Activated CD8-positive, alpha-beta memory T cell treated with anti-CD3 and anti-CD28 coated beads, Interleukin-2, amount 50 U/mL, for 24 hours (primary cell): Measurements from ENCODE around the gene KRT34.
"Not testable (repeated sequence)": the region's sequence is repeated elsewhere in the genome, so short reads cannot be mapped to it uniquely, and the experiment has no call there.

Experiments used
- DNase-seq: peaks from one replicate; pipeline ENCODE4 v3.0.0-alpha.2; 2020; ENCODE audit errors: extremely low read depth

The KRT34 gene

DNA sequence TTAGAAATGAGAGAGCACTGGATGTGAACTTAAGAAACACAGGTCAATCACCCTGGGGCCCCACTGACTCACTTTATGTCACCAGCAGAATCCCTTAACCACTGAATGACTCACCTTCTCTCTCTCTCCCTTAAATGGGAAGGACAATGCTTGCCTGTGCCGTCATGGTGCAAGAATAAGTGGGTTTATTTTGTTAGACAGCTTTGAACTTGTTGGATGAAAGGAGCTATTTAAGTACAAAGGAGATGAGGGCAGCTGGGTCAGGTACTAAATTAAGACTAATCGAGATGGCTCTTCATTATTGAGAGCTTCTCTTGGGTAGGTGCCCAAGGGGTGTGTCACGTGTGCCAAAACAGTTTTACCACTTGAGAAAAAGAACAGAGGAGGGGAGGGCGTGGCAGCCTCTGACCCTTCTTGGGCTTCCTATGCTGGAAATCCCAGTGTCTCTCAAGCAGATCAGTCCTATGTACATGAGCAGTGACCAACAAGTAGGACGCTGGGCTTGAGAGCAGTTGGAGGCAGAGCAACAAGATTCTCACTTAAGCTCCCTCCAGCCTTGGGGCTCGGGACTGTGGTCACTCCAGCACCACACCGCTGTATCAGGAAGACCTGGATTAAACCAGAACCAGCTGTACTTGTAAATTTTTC is 22.0 kb upstream of the KRT34 start:
- peak; percentile 19 for DNase-seq

DNA sequence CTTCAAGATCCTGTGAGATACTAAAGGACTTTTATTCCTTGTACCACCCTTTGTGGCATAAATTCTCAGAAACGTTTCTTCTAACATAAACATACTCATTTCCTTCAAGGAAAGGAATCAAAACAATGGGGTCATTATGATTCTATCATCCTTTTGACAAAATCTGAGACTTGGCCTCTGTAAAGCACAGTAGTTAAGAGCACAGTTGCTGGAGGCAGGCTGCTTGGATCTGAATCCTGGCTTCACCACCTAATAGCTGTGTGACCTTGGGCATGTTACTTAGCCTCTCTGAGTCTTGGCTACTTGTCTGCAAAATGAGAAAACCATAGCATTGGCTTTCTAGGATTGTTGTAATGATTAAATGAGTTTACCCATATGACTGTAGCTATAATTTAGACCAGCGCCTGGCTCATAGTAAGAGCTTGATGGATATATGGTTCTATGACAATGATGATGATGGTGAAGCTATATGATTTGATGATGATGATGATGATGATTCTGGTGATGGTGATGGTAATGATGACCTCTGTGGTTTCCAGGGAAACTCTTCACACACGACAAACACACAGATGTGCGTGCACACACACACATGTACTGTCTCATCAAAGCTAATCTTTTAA is 21.4 kb upstream of the KRT34 start:
- DNase-seq, result no peak

DNA sequence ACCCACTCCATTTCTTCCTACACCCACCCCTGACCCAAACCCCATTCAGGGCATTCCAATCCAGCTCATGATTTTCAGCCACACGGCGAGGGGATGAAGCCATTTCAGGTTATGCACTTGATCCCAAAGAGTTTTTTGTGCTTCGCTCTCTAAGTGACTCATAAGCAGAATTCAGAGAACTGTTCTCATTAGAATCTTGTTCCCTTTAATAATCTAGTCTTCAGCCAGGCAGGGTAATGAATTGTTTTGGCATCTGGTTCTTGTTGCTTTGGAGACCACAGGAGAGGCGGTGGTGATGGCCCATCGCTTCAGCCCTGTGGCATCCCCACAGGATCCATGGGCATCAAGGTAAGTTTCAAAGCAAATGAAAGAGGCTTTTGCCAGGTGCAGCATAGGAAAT is 20.1 kb upstream of the KRT34 start:
- no peak for DNase-seq

DNA sequence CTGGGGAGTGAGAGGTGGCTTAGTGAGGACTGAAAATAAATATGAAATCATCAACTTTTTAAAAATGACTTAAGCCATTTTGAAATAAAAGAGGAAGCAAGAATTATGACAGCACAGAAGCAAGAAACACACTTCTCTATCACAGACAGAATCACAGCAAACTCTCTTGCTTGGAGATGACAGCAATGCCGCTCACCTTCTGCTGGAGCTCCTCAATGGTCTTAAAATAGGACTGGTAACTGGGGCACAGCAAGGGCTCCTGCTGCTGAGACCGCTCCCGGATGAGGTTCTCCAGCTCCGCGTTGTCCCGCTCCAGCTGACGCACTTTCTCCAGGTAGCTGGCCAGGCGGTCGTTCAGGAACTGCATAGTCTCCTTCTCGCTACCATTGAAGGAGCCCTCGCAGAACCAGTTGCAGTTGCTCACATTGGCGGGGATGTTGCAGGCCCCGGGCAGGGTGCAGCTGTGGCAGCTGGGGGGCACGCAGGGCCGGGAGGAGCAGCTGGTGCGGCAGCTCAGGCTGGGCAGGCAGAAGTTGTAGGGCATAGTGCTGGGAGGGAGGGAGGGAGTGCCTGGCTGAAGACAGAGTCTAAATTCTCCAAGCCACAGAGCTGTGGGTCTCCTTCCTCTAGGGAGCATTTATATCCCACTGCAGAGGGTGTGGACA is 15.0 kb upstream of the KRT34 start, which contains the start of gene KRT31:
KRT31 (minus strand) TSS at position 613 of the 665 bp plus-strand sequence; CDS start at position 544, 69 bp downstream.
- DNase-seq, result no peak

DNA sequence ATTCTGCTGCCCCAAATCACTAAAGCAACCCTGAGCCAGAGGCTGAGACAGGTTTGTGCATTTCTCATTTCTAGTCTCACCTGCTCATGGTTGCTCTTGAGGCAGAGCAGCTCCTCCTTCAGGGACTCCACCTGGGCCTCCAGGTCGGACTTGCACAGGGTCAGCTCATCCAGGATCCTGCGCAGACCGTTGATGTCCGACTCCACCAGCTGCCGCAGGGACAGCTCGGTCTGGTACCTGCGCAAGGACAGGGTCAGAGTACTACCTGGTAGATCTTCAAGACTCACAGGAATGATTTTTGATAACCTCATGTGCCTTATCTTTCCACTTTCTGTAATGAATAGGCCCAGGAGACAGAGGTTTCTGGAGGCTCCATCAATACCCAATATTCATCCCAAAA is 14.2 kb upstream of the KRT34 start:
- DNase-seq, result no peak

DNA sequence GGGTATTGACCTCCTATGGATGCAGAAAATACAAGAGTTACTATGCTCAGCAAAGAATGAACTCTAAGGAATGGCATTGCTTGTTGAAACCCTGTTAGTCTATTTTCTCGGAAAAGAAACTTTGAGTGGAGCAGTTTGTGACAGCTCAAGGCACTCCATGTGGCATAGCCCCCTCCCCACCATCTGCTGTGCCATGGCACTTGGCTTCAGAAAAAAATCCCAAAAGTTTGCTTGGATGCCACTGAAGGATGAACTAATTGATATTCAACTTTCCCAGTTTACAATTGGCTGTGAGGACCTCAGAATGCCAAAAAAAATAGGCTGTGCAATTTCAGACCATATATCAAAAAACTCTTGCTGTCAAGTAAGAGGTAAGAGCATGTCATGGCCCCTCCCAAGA is 13.5 kb upstream of the KRT34 start:
- DNase-seq, result no peak

DNA sequence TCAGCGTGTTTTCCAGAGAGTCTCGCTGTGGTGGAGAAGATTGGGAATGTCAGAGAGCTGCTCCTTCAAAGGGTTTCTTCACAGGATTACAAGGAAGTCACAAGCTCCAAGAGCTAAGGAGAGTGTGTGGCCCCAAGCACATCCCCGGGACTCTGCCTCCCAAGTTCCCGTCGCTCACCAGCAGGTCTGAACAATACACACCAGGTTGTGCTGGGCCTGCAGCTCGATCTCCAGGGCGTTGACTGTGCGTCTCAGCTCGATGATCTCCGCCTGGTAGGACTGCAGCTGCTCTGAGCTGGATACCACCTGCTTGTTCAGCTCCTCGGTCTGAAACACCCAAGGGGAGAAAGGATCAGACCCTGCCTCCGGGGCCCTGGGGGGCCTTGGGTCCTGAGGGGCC is 12.9 kb upstream of the KRT34 start:
- DNase-seq, result not testable (repeated sequence)

DNA sequence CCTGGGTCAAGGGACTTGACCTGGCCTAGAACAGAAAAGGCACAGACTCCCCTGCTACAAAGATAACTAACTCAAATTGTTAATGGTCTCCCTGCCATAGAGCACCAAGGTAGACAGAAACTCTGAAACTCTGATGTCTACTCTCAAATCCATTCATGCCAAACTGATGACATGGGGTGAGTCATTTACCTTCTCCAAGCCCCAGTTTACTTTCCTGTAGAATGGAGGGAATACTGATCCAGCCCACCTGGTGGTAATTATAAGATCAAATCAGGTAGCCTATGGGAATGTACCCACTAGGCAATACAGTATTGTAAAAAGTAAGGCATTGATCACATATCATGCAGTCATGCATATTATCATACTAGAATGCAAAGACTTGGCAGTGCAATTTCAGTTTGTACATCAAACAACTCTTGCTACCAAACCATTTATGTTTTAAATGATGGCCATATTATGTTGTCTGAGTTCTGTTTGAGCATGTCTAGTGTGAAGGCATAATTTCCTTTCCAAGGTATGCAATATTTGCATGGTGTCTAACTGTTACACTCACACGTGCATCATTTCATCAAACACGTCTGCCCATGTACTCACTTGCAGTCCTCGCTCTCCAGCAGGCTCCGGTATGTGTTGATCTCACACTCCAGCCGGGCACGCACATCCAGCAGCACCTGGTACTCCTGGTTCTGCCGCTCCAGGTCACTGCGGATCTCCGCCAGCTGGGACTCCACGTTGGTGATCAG is 12.3 kb upstream of the KRT34 start:
- no peak for DNase-seq

DNA sequence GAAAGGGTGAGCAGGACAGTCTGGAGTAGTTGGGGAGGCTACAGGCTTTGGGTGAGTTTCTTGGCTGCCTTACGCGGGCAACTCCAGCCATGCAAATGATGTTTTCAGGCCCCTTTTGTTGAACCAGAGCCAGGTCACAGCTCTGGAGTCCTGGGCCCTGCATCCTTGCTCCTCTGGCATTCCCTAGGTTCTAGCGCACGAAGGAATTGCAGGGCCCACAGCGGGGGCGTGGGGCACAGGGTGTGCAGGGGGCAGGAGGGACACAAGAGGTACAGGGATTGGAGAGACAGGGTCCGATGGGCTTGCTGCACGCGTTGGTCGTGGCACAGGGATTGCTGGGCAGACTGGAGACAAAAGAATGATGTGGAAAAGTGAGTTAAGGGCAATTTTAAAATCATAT is 11.7 kb upstream of the KRT34 start:
- DNase-seq, result no peak

DNA sequence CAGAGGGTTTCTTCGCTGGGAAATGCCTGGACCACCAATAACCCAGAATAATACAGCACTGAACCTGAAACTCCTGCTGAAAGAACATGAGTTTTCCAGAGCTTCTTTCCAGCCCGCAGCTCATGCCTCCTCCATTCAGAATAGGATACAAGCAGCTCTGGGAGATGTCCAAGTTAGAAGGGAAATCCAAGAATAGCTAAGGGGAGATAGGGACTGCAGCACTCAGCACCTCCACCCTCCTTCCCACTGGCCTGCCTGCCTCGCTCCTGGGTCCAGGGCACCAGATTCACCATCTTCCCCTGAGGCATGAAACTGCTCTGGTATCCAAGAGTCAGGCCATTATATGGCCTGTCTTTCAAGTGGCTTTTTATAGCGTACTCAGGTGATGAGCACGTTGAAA is 11.2 kb upstream of the KRT34 start:
- DNase-seq, result no peak

DNA sequence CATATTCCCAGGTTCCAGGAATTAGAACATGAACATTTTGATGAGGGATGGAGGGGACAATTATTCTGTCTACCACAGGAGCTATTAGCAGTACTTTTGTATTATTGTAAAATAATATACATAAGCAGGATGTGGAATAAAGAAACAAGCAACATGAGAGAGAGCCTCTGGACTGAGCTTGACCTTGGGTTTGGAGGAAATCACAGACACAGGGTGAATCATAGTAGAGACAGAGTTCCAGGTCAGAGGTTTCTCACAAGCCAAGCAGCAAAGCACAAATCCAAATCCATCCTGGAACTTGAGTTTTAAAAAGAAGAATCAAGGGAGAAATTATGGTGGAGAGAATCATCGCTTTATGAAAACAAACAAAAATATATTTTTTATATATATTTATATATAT is 10.2 kb upstream of the KRT34 start:
- DNase-seq, result no peak

DNA sequence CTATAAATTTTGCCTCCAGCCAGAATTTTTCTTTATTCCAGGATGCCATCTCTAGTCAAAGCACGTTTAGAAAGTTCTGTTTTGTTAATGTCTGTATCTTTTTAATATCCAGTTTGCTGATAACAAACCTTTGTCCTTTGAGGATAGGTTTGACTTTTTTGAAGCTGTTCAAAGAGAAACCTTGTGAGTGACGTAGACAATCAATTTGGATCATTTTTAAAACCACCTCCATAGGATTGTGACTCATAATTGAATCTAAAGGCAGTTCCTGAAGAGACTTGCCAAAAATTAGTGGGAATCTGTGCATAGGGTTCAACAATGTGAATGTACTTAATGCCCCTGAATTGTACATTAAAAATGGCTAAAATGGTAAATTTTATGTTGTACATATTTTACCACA is 9.4 kb upstream of the KRT34 start:
- DNase-seq, result no peak

DNA sequence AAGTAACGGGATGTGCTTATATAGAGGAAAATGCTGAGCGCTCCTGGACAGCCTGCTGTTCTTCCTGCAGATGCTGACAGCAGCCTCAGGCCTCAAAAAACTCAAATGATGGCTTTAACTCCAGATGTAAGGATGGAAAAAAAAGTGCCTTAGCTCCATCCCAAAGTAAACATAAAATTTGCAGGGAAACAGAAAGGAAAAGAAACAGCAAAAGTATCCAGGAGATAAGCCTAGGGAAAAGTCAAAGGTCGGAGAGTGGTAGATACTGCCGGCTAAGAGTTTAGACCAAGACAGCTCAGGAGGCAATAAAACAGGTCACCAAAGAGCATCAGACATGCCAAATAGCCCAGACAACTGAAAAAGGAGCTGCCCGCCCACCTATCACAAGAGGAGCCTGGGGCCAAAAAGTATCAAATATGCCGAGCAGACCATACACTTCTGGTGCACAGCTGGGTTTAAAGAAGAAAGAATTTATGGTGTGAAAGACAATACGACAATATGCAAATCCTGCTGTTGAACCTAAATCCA is 8.4 kb upstream of the KRT34 start:
- no peak for DNase-seq

DNA sequence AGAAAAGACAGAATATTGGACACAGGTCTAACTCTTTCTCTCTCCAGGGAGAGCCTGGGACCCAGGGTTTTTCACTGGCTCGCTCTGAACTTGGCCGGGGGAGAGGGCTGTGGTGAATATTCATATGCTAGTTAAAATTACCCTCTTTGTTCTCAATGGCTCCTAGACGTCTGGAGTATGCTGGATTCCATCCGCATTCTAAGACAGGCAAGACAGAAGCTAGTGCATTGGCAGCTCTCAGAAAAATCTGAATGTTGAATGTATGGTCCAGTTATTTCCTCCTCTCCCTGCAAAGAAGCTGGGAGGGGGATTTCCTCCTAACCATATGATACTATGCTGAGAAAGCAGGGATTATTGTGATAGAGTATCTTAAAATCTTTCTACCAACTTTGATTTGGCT is 5.6 kb upstream of the KRT34 start:
- DNase-seq, result no peak

DNA sequence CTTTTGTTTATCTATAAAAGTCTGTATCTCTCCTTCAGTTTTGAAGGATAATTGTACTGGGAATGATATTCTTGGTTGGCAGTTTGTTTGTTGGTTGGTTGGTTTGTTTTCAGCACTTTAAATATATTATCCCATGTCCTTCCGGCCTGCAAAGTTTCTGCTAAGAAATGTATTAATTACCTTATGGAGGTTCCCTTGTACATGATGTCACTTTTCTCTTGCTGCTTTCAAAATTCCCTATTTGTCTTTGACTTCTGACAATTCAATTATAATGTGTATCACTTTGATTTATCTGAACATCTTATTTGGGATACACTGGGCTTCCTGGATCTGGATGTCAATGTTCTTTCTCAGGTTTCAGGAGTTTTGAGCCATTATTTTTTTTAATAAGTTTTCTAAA is 4.1 kb upstream of the KRT34 start:
- DNase-seq, result no peak

DNA sequence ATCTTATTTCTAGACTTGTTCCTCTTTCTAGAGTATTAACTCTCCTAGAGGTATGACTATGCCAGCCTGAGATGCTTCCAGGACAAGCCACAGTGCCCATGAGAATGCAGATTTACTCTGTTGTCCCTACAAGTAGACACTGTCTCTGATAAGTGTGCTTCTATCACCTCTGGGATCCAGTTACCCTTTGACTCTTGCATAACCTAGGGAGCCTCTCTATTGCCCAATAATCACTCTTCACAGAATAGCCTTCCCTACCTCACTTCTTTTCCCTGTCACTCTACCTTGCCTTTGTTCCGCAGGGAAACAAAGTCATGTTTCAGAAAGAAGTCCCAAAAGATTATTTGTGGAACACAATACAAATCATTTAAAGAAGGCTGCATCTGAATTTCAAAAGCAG is 1.6 kb upstream of the KRT34 start:
- DNase-seq, result no peak

DNA sequence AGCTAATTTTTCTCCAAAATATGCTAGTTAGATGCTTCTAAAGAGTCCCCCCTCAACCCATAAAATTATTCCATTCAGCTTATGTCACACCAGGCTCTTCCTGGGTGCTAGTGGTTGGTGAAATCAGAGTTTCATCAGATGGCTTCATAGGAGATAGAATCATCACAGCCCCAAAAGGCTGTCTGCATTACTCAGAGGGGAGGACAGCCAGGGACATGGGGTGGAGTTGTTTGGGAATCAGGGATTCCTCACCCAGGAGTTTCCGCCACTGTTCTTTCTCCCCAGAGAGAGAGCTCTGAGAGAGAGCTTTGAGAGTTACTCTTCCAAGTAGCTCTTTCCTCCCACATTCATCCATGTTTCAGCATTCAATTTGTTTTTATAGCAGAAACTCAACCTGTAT is 288 bp upstream of the KRT34 start:
- no peak for DNase-seq

DNA sequence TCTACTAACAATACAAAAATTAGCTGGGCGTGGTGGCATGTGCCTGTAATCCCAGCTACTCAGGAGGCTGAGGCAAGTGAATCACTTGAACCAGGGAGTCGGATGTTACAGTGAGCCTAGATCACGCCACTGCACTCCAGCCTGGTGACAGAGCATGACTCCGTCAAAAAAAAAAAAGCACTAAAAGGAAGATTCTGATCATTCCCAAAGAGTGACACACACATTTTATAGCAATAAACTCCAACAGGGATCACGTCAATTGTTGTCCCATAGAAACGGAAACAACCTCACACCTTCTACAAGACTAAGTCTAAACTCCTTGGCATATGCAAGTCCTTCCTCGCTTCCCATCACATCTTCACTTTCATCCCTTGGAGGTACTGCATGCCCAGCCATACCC is 2.0 kb downstream of the KRT34 start:
- not testable (repeated sequence) for DNase-seq

DNA sequence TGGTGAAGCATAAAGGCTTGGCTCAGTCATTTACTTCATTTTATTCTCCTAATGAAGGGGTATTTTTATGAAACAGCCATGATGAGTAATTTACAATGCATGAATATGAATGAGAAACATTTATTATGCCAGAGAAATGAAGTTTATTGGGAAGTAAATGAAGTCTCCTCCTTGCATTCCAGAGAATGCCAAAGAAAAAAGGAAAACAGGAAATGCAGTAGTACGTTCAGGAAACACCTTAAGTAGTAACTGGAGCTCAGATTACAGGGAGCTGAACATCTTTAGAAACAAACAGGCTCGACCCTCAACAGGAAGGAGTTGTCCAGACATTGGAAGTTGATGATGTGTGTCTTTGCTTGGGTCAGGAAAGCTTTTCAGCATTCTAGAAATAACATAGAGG is 4.6 kb downstream of the KRT34 start:
- no peak for DNase-seq

DNA sequence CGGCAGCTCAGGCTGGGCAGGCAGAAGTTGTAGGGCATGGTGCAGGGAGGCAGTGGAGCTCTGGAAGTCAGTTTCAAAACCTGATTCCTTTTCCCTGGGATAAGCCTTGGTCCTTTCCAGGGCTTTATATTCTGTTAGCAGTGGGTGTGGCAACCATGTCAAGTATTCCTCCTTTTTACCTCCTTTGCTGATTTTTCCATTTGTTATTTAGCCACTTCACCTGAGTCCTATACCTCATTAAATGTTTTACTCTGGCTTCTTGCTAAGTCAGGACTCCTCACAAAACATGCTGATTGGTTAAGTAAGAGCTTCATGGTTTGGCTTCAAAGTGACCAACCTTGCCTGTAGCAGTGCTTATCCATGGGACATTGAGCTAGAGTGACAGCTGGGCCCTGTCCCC is 12.4 kb downstream of the KRT34 start, which contains the start of gene KRT33B:
KRT33B (minus strand) TSS at position 101 of the 400 bp plus-strand sequence; CDS start at position 38, 63 bp downstream.
- DNase-seq, result no peak

DNA sequence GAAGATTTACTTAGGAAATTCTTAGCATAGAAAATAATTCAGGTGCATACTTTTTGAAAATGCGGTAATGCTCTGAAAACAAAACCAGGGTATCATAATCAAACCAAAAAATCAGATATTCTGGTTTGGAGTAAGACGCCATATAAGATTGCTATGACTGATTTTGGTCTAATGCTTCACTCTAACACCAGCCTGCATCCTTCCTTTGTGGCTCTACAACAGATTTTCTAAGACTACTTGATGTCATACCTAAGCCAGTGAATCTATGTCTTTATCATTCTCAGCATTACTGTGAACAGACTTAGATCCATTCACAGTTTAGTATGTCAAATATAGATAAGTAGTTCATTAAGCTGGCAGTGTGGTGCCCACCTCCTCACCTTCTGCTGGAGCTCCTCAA is 13.1 kb downstream of the KRT34 start:
- DNase-seq, result no peak

DNA sequence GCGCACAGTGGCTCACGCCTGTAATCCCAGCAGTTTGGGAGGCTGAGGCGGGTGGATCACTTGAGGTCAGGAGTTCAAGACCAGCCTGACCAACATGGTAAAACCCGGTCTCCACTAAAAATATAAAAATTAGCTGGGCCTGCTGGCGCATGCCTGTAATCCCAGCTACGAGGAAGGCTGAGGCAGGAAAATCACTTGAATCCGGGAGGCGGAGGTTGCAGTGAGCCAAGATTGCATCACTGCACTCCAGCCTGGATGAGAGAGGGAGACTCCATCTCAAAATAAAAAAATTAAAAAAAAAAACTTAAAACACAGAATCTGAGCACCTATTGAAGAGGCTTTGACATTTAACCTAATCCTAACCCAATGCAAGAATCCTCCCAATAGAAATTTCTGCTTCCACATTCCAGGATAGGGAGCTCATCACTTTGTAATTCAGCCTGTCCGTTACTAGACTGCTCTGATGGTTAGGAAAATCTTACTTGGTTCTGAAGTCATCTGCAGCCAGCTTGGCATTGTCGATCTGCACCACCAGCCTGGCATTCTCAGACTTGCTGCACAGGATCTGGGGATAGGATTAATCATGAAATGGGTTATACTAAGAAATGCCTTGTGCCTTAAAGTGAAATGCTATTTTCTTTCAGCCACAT is 14.6 kb downstream of the KRT34 start:
- no peak for DNase-seq
